BE2C (cell line): ENCODE measurements around the gene KCNT1.

Experiments used
- DNase-seq: peaks from one replicate; pipeline ENCODE4 v3.0.0-alpha.2; 2020
- H3K27me3 ChIP-seq: fragments of 250-450 bp; sonication (Bioruptor Pico); 2 replicates; pipeline ENCODE4 v1.5.1; 2020; ENCODE audit warnings: mild to moderate bottlenecking
- H3K36me3 ChIP-seq: fragments of 250-450 bp; sonication (Bioruptor Pico); 2 replicates; pipeline ENCODE4 v1.5.1; 2020; ENCODE audit warnings: mild to moderate bottlenecking
- H3K4me1 ChIP-seq: fragments of 250-450 bp; sonication (Bioruptor Pico); 2 replicates; pipeline ENCODE4 v1.5.1; 2020
- H3K4me3 ChIP-seq: 2 replicates; pipeline ENCODE4 v1.5.1; 2011; ENCODE audit warnings: low read depth, low read length
- H3K9me3 ChIP-seq: fragments of 250-450 bp; sonication (Bioruptor Pico); 2 replicates; pipeline ENCODE4 v1.5.1; 2020
- TF ChIP-seq, protein P1 (sequence below): IDR thresholded peaks from 2 replicates; pipeline ENCODE4 v1.5.1; 2012; ENCODE audit warnings: mild to moderate bottlenecking, low read depth, low read length

Gene KCNT1

DNA sequence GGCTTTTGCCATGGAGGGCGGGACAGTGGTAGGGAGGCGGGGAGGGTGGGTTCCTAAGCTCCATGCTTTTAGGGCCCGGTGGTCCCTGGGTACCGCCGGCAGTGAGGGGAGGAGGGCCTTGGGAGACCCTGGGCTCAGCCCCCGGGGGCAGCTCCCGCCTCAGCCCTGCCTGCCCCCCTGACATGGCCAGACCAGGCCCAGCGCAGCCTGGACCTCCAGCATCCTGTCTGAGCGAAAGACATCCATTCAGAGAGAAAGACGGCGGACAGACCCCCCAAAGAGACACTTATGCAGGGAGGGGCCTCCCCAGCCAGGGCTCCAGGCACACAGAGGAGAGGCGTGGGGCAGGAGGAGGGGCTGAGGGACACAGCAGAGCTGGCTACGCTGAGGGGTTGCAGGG is 45.3 kb downstream of the KCNT1 start:
- Histone ChIP-seq H3K4me3 (no peak overlapping the region), H3K27me3 (no peaks in the 10 kb centered on the region), H3K36me3 (peaks cover 15% of the 10 kb centered on the region), H3K9me3 (no peaks in the 10 kb centered on the region), H3K4me1 (peaks cover 2% of the 10 kb centered on the region)
- TF ChIP-seq, protein P1, sequence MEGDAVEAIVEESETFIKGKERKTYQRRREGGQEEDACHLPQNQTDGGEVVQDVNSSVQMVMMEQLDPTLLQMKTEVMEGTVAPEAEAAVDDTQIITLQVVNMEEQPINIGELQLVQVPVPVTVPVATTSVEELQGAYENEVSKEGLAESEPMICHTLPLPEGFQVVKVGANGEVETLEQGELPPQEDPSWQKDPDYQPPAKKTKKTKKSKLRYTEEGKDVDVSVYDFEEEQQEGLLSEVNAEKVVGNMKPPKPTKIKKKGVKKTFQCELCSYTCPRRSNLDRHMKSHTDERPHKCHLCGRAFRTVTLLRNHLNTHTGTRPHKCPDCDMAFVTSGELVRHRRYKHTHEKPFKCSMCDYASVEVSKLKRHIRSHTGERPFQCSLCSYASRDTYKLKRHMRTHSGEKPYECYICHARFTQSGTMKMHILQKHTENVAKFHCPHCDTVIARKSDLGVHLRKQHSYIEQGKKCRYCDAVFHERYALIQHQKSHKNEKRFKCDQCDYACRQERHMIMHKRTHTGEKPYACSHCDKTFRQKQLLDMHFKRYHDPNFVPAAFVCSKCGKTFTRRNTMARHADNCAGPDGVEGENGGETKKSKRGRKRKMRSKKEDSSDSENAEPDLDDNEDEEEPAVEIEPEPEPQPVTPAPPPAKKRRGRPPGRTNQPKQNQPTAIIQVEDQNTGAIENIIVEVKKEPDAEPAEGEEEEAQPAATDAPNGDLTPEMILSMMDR, result no peak
- DNase-seq, result no peak

DNA sequence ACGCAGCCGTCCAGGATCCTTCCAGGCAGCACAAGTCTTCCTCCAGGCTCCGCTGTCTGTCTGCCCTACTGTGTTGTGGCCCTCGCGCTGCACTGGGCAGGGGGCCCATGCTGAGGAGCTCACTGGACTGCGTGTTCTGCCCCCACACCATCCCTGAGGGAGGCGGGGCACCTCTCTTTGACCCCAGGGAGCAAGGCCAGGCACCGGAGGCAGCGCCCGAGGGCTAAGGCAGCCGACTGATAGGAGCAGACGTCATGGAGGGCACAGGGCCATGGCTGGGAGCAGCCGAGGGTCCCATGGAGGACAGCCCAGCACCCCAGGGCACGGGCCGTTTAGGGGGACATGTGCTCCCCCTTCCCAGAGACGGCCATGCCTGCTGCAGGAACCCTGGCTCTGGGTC is 46.7 kb downstream of the KCNT1 start:
- peaks cover 11% of the 10 kb centered on the region for H3K36me3 ChIP-seq
- TF ChIP-seq, protein P1, result no peak
- no peak for DNase-seq
- H3K9me3 ChIP-seq, result no peaks in the 10 kb centered on the region
- no peak overlapping the region for H3K4me3 ChIP-seq
- no peaks in the 10 kb centered on the region for H3K27me3 ChIP-seq
- no peaks in the 10 kb centered on the region for H3K4me1 ChIP-seq

DNA sequence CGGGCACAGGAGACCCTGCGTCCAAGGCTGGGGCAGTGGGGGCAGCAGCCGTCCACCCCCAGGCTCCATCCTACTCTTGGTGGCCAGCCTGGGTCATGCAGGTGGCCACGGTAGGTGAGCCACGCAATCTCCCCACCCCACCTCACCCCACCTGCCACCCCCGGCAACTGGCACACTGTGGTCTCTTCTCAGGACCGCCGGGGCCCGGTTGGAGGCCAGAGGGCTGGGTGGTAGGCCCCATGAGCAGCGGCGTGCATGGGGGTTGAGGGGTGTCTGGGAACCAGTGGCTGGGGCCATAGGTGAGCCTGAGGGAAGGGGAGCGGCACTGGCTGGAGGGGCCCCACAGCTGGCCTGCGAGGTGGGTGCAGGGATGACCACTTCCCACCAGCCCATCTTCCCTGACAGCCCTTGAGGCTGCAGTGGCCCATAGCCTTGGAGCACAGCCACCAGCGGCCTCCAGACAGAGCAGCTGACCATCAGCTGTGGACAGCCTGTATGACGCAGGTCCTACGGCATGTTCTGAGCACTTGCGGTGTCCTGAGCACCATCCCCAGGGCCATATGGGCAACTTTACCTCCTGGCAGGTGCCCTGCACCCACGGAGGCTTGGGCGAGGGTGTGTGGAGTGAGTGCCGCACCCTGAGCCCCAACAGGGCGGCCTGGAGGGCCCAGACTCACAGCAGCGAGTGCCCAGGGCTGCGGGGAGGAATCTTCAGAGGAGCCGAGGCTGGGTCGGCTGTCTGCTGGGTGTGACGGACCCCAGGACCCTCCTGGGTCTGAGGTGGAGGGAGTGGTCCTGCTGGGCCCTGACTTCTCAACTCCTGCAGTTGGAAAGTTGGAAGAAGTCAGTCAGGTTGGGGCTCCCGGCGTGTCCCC is 47.4 kb downstream of the KCNT1 start:
- DNase-seq, result no peak
- no peaks in the 10 kb centered on the region for H3K4me1 ChIP-seq
- TF ChIP-seq, protein P1, result no peak
- peaks cover 14% of the 10 kb centered on the region for H3K36me3 ChIP-seq
- no peak overlapping the region for H3K4me3 ChIP-seq
- H3K27me3 ChIP-seq, result no peaks in the 10 kb centered on the region
- no peaks in the 10 kb centered on the region for H3K9me3 ChIP-seq

DNA sequence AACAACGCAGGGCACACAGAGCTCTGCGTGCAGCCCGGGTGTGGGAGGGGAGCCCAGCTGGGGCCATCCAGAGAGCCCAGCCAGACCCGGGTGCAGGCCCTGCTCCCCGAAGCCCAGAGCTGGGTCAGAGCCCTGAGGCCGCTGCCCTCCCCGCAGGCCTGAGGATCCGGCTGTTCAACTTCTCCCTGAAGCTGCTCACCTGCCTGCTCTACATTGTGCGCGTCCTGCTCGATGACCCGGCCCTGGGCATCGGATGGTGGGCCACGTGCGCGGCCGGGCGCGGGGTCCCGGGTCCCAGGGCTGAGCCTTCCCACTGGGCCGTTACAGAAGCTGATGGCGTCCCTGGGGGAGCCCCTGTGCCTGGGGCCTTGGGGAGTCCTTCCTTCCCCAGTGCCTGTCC is 48.8 kb downstream of the KCNT1 start:
- Histone ChIP-seq H3K4me3 (no peak overlapping the region), H3K36me3 (peaks cover 20% of the 10 kb centered on the region), H3K9me3 (no peaks in the 10 kb centered on the region), H3K4me1 (no peaks in the 10 kb centered on the region), H3K27me3 (no peaks in the 10 kb centered on the region)
- TF ChIP-seq, protein P1, result no peak
- DNase-seq, result no peak

DNA sequence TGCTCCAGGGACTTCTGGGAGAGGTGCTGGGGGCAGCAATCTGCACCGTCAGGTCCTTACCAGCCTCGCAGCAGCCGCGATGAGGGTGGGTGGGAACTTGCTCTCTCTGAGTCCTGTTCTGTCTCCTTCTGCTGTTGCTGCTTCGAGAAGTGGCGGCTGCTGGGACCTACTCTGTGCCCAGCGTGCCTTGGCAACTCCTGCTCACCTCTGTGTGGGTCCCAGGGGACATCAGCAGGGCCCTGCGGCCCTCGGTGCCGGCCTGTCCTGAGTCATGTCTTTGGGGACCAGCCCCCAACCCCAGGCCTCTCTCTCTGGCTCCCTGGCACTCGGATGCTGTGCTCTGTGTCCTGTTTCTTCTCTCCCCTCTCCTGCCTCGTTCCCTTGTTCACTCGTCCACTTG is 49.5 kb downstream of the KCNT1 start:
- Histone ChIP-seq H3K27me3 (no peaks in the 10 kb centered on the region), H3K36me3 (peaks cover 20% of the 10 kb centered on the region), H3K9me3 (no peaks in the 10 kb centered on the region), H3K4me3 (no peak overlapping the region), H3K4me1 (no peaks in the 10 kb centered on the region)
- no peak for DNase-seq
- TF ChIP-seq, protein P1, result no peak
